ENCODE data around the gene ODR4.

DNA sequence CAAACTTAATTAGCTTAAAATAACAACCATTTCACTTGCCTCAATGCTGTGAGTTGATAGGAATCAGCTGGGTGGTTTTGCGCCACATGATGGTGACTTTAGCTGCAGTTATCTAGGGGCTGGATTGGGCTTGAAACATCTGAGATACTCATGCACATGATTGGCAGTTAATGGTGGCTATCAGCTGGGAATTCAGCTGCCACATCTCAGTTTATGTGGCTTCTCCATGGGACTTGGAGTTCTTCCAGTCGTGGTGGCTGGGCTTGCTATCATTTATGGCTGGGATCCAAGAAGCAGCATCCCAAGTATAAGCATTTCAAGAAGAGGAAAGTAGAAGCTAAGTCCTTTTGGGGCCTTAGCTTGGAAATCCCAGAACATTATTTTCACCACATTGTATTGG, 48.9 kb downstream of the ODR4 start:
- TF ChIP-seq POLR2A (IDR thresholded peaks at IDR 0.05), result no peak
- TF ChIP-seq, protein P1, sequence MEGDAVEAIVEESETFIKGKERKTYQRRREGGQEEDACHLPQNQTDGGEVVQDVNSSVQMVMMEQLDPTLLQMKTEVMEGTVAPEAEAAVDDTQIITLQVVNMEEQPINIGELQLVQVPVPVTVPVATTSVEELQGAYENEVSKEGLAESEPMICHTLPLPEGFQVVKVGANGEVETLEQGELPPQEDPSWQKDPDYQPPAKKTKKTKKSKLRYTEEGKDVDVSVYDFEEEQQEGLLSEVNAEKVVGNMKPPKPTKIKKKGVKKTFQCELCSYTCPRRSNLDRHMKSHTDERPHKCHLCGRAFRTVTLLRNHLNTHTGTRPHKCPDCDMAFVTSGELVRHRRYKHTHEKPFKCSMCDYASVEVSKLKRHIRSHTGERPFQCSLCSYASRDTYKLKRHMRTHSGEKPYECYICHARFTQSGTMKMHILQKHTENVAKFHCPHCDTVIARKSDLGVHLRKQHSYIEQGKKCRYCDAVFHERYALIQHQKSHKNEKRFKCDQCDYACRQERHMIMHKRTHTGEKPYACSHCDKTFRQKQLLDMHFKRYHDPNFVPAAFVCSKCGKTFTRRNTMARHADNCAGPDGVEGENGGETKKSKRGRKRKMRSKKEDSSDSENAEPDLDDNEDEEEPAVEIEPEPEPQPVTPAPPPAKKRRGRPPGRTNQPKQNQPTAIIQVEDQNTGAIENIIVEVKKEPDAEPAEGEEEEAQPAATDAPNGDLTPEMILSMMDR (IDR thresholded peaks at IDR 0.05), result no peak
- no peak for TF ChIP-seq POLR2AphosphoS5 (IDR thresholded peaks at IDR 0.05)

Data from breast epithelium (tissue), 3 donors.